GM10266 (cell line): ENCODE results near the gene GPC6.
A peak's percentile ranks its signal among the peaks of the same experiment; 100 is the strongest.

Experiments used
- DNase-seq: peaks from one replicate; pipeline ENCODE4 v3.0.0; 2012; ENCODE audit errors: extremely low spot score
- CTCF ChIP-seq: IDR thresholded peaks from 2 replicates; pipeline ENCODE4 v1.5.1; 2012; ENCODE audit warnings: mild to moderate bottlenecking, low read depth; ENCODE audit not compliant: control insufficient read depth, insufficient read depth; ENCODE audit errors: missing control alignments

The GPC6 gene

DNA sequence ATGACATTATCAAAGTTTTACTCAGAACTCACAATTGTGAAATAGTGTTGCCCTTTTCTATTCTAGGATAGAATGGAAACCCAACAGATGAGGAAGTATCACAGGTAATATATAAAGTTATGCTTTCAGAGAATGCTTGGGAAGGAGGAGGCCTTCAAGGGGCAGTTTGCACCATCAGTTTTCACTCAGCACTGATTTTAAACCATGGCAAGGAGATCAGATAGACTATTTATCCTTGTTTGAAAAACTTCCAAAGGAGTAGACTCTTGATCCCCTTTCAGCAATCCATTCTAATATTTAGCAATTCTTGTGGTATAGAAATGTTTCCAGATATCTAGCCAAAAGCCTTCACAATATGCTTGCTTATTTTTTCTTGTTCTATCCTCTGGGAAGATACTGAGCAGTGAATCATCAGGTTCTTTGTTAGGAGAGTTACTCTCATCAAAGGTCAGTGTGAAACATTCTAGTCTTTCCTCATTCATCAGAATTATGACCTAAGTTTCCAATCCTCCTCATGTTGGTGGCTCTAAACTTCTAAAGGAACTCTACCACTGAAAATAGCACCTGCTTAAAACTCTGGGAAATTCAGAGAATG is 3.8 kb downstream of the GPC6 start:
- no peak for TF ChIP-seq CTCF
- DNase-seq: no peak

DNA sequence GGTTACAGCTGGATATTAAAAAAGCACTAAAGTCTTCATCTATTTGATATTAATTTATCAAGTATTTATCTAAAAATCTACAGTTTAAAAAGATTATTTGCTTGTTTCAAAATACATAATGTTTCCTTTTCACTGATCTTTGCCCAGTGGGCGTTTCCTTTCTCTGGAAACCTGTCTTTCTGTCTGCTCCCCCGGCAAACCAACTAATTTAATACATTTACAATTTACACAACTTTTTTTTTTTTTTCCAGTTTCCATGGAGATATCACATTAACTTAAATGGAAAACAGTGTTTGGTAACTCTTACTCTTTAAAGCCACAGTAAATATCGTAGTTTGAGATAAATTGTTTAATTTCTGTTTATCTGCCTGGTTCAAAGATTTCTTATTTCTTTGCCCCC is 5.3 kb downstream of the GPC6 start:
- no peak for TF ChIP-seq CTCF
- no peak for DNase-seq

DNA sequence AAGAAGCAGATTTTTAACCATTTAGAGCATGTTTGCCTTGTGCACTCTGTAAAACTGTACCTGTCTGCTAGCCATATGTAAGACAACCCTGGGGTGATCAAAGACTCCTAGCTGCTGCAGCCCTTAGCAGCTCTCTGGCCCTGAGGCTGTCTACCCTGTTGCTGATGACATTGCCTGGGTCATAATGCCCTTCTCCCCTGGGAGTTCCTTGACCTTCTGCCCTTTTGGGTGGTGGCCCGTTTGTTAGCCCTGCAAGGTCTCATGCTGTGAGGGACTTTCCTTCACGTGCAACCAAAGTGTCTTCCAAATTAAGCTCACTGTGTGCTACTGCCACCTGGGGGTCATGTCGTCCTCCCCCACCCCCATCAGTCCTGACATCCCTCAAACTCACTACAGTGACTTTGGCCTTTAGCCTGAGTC is 7.4 kb downstream of the GPC6 start:
- no peak for DNase-seq
- TF ChIP-seq CTCF: peak; percentile 10

DNA sequence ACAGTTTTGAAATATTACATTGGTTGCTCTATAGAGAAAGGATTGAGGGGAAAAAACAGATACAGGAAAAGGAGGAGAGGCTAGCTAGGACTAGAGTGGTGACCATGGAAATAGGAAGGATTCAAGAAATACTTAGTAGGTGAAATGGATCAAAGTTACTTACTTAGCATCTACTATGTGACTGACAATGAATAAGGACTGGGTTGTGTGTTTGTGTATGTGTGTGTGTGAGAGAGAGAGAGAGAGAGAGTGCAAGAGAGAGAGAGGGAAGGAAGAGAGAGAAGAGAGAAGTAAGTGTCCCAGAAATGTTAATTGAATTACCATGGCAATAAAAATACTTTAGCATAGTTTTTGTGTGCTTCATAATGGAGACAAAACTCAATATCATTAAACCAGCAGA is 7.9 kb downstream of the GPC6 start:
- no peak for TF ChIP-seq CTCF

DNA sequence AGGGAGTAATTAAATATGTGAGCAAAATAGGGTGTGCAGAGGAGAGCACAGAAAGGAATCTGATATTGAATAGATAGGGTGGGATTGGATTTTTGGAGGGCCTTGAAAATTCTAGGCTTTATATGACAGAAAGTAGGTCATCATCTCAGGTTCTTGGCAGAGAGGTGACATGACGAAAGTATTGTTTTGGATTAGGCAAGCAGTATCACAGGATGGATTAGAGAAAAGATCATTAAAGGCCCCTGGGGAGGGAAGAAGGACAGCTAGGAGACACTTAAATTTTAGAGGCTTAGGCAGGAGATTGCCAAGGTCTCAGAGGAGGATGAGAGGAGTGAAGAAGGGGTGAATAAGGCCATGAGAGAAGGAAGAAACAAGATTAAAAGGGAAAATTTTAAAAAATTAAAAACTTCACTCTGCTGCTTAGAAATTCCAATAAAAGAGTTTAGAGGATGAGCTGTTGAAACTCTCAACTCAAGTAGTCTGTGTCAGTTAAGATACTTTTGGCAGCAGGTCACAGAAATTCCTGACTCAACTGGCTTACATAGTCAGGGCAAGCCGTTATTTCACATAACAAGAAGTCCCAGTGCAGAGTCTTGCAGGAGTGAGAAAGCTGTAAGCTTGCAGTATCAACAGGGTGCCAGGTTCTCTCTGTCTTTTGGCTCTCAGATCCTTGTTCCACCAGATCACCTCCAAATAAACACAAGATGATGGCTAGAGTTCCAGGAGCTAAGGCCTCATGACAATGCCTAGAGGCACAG is 8.8 kb downstream of the GPC6 start:
- DNase-seq: no peak
- no peak for TF ChIP-seq CTCF

More for the DNA sequence above, 7.9 kb downstream of the GPC6 start:
- no peak for DNase-seq

DNA sequence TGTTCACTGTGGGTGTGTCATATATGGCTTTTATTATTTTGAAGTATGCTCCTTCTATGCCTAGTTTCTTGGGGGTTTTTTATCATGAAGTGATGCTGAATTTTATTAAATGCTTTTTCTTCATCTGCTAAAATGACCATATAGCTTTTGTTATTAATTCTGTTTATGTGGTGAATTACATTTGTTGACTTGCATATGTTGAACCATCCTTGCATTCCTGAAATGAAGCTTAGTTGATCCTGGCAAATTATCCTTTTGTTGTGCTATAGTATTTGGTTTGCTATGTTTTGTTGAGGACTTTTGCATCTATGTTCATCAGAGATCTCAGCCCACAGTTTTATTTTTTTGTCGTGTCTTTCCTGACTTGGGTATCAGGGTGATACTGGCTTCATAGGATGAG is 12.1 kb downstream of the GPC6 start:
- DNase-seq: no peak
- TF ChIP-seq CTCF: no peak

GRCh38 chr13:93243375-93244063 is 16.9 kb downstream of the GPC6 start:
- no peak for DNase-seq
- TF ChIP-seq CTCF: no peak
